ENCODE data around the gene TTC28.

The TTC28 gene

GRCh38 chr22:28435140-28435768 is 244.4 kb downstream of the TTC28 start:
- Histone ChIP-seq H3K9me3 (ENCODE audit: control insufficient read depth, low read length) (no peaks in the 10 kb centered on the region), H3K9ac (ENCODE audit: low read length) (no peak overlapping the region), H3K4me3 (ENCODE audit: low read length) (no peak overlapping the region), H3K4me1 (ENCODE audit: control insufficient read depth, insufficient read depth, low read length) (peaks cover 14% of the 10 kb centered on the region), H3K36me3 (ENCODE audit: control insufficient read depth, insufficient read depth, low read length, severe bottlenecking) (no peaks in the 10 kb centered on the region), H3K27me3 (replicated peaks; ENCODE audit: control insufficient read depth, insufficient read depth, low read length) (no peaks in the 10 kb centered on the region)
- no peak for DNase-seq (ENCODE audit: low read depth)

DNA sequence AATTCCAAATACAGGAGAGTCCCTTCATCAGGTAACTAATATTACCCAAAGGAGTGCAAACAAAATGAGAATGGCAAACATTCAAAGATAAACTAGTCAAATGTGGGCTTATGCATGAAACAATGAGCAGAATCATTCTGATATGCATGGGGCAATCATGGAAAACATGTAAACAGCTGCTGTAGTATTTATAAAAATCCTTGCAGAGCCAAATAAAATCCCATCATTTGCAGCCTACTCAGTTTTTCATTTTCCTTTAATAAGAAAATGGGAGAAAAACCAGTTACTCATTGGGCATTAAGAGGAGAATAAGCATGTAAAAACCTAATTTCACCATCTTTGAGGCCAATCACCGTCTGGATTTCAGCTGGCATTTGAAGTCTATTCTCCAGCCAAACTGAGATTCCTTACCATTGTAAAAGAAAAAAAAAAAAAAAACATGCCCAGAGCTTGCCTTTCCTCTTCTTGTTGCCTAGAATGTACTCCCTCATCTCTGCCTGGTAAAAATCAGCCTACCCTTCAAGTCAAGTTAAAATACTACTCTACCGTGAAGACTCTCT is 249.1 kb downstream of the TTC28 start:
- no peak overlapping the region for H3K4me3 ChIP-seq (ENCODE audit: low read length)
- no peak overlapping the region for H3K9ac ChIP-seq (ENCODE audit: low read length)
- no peaks in the 10 kb centered on the region for H3K36me3 ChIP-seq (ENCODE audit: control insufficient read depth, insufficient read depth, low read length, severe bottlenecking)
- H3K9me3 ChIP-seq (ENCODE audit: control insufficient read depth, low read length): no peaks in the 10 kb centered on the region
- peaks cover 37% of the 10 kb centered on the region for H3K4me1 ChIP-seq (ENCODE audit: control insufficient read depth, insufficient read depth, low read length)
- peak; percentile 45 for DNase-seq (ENCODE audit: low read depth)
- H3K27me3 ChIP-seq (replicated peaks; ENCODE audit: control insufficient read depth, insufficient read depth, low read length): no peaks in the 10 kb centered on the region

DNA sequence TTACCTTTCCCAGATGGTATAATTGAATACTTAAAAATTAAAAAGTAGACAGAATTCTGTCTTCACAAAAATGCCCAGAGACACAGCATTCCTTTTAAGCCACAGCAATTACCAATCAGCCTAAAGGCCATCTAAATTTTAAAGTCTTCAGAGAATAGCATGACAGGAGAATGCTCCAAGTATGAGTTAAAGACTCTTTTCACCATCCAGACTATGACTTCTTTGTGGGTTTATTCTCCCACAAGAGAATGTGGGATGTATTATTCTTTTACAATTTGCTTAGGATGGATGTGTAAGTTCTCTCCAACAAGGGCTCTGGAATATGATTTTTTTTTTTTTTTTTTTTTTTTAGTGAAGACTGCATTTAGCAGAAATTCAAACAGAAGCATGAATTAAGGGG is 249.9 kb downstream of the TTC28 start:
- H3K27me3 ChIP-seq (replicated peaks; ENCODE audit: control insufficient read depth, insufficient read depth, low read length): no peaks in the 10 kb centered on the region
- H3K36me3 ChIP-seq (ENCODE audit: control insufficient read depth, insufficient read depth, low read length, severe bottlenecking): no peaks in the 10 kb centered on the region
- peak; percentile 22 for DNase-seq (ENCODE audit: low read depth)
- no peak overlapping the region for H3K9ac ChIP-seq (ENCODE audit: low read length)
- no peak overlapping the region for H3K4me3 ChIP-seq (ENCODE audit: low read length)
- no peaks in the 10 kb centered on the region for H3K9me3 ChIP-seq (ENCODE audit: control insufficient read depth, low read length)
- peaks cover 45% of the 10 kb centered on the region for H3K4me1 ChIP-seq (ENCODE audit: control insufficient read depth, insufficient read depth, low read length)

GRCh38 chr22:28428271-28428670 is 251.4 kb downstream of the TTC28 start:
- no peak for DNase-seq (ENCODE audit: low read depth)
- H3K4me3 ChIP-seq (ENCODE audit: low read length): no peak overlapping the region
- H3K27me3 ChIP-seq (replicated peaks; ENCODE audit: control insufficient read depth, insufficient read depth, low read length): no peaks in the 10 kb centered on the region

DNA sequence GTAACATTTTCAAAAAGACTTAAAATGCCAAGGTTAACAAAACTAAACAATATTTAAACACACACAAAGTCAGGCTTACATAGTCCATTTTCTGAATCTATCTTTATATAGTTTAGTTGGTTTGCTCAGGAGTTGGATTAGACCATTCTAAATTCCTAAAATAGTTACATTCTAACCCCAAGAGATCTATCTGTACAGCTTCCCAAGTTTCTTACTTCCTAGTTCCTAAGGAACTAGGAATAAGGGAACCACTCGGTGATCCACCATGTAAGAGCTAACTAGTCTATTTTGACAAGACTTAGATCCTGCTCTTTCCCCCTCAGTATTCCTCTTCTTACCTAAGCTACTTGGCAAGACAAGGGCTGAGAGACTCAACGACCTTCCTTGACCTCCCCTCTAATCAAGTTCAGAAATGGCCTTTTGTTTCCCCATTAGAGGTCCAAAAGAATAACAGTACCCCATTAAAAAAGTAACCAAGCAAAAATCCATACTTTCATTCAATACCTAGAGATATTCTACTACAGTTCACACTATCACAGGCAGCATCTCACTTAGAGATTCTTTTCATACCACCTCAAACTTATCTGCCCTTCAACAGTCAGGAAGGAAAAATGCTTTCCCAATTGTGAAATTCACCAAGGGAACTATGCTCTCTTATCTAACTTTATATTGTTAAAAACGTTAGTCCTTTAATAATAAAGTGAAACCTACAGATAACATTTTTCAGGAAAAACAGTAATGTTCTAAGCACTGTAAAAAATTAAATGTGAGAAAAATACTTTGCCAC is 253.1 kb downstream of the TTC28 start:
- H3K4me3 ChIP-seq (ENCODE audit: low read length): peak overlapping the region; percentile 2
- H3K9ac ChIP-seq (ENCODE audit: low read length): peak overlapping the region; percentile 6
- DNase-seq (ENCODE audit: low read depth): peak; percentile 68
- H3K36me3 ChIP-seq (ENCODE audit: control insufficient read depth, insufficient read depth, low read length, severe bottlenecking): no peaks in the 10 kb centered on the region
- no peaks in the 10 kb centered on the region for H3K9me3 ChIP-seq (ENCODE audit: control insufficient read depth, low read length)
- peaks cover 51% of the 10 kb centered on the region for H3K4me1 ChIP-seq (ENCODE audit: control insufficient read depth, insufficient read depth, low read length)
- no peaks in the 10 kb centered on the region for H3K27me3 ChIP-seq (replicated peaks; ENCODE audit: control insufficient read depth, insufficient read depth, low read length)

More at GRCh38 chr22:28428271-28428670, 251.4 kb downstream of the TTC28 start:
- Histone ChIP-seq H3K36me3 (ENCODE audit: control insufficient read depth, insufficient read depth, low read length, severe bottlenecking) (no peaks in the 10 kb centered on the region), H3K9me3 (ENCODE audit: control insufficient read depth, low read length) (no peaks in the 10 kb centered on the region), H3K4me1 (ENCODE audit: control insufficient read depth, insufficient read depth, low read length) (peaks cover 51% of the 10 kb centered on the region), H3K9ac (ENCODE audit: low read length) (no peak overlapping the region)

DNA sequence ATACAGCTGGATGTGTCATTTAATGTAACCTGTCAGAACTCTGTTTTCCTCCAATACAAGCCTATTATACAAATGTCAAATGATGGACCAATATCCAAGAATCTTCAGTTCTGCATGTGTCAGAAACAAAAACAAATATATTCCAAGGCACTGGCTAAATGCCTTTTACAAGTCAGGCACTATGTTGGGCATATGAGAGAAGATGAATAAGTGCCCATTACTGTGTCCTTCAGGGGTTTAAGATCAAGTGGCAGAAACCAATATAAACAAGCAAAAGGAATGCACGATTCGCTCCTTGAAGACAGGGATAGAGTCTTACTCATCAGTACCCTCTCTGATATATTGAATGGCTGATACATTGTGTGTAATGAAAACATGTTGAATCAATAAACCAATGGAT is 254.4 kb downstream of the TTC28 start:
- H3K4me1 ChIP-seq (ENCODE audit: control insufficient read depth, insufficient read depth, low read length): peaks cover 42% of the 10 kb centered on the region
- no peaks in the 10 kb centered on the region for H3K9me3 ChIP-seq (ENCODE audit: control insufficient read depth, low read length)
- DNase-seq (ENCODE audit: low read depth): no peak
- no peak overlapping the region for H3K9ac ChIP-seq (ENCODE audit: low read length)
- H3K36me3 ChIP-seq (ENCODE audit: control insufficient read depth, insufficient read depth, low read length, severe bottlenecking): no peaks in the 10 kb centered on the region
- H3K4me3 ChIP-seq (ENCODE audit: low read length): no peak overlapping the region
- no peaks in the 10 kb centered on the region for H3K27me3 ChIP-seq (replicated peaks; ENCODE audit: control insufficient read depth, insufficient read depth, low read length)

GRCh38 chr22:28424427-28425080 is 255.1 kb downstream of the TTC28 start:
- no peaks in the 10 kb centered on the region for H3K27me3 ChIP-seq (replicated peaks; ENCODE audit: control insufficient read depth, insufficient read depth, low read length)
- no peak overlapping the region for H3K9ac ChIP-seq (ENCODE audit: low read length)
- H3K36me3 ChIP-seq (ENCODE audit: control insufficient read depth, insufficient read depth, low read length, severe bottlenecking): no peaks in the 10 kb centered on the region
- H3K4me3 ChIP-seq (ENCODE audit: low read length): no peak overlapping the region
- peak; percentile 78 for DNase-seq (ENCODE audit: low read depth)
- no peaks in the 10 kb centered on the region for H3K9me3 ChIP-seq (ENCODE audit: control insufficient read depth, low read length)
- peaks cover 35% of the 10 kb centered on the region for H3K4me1 ChIP-seq (ENCODE audit: control insufficient read depth, insufficient read depth, low read length)

DNA sequence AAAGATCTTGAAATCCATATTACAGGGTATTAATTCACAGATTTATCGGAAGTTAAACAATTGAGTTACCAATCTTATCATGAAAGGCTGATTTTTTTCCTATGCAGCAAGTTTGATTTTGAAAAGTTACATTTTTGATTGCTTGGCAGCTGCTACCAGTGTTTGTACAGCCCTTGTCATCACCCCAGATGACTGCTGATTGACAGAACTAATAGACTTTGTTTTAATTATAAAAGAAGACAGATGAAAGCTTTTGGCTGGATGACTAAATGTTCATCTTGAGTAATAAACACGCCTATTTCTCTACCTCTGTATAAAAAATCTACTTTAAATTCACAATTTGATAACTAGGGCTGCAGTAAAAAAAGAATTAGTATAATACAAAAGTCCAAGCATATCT is 259.7 kb downstream of the TTC28 start:
- no peaks in the 10 kb centered on the region for H3K9me3 ChIP-seq (ENCODE audit: control insufficient read depth, low read length)

DNA sequence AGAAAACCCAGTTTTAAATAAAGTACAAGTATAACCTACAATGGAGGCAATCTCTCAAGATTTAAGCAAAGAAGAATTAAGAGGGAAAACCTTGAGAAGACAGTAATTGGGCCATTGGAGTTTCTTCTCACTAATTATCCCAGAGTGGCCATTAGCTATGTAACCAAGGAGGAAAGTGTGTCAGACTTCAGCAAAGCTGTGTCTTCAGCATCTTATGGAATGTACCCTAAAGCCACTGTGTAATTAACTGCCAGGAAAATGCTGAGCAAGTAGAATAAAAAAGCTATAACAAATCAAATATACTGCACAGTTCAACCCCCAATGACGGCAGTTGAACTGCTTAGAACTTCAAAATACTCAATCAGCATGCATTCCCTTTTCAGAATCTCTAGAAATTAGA is 261.6 kb downstream of the TTC28 start:
- H3K27me3 ChIP-seq (replicated peaks; ENCODE audit: control insufficient read depth, insufficient read depth, low read length): no peaks in the 10 kb centered on the region
- H3K4me1 ChIP-seq (ENCODE audit: control insufficient read depth, insufficient read depth, low read length): peaks cover 13% of the 10 kb centered on the region
- H3K36me3 ChIP-seq (ENCODE audit: control insufficient read depth, insufficient read depth, low read length, severe bottlenecking): no peaks in the 10 kb centered on the region
- DNase-seq (ENCODE audit: low read depth): no peak
- no peak overlapping the region for H3K4me3 ChIP-seq (ENCODE audit: low read length)
- H3K9ac ChIP-seq (ENCODE audit: low read length): no peak overlapping the region
- no peaks in the 10 kb centered on the region for H3K9me3 ChIP-seq (ENCODE audit: control insufficient read depth, low read length)

More for the DNA sequence above, 259.7 kb downstream of the TTC28 start:
- no peak overlapping the region for H3K4me3 ChIP-seq (ENCODE audit: low read length)
- no peaks in the 10 kb centered on the region for H3K27me3 ChIP-seq (replicated peaks; ENCODE audit: control insufficient read depth, insufficient read depth, low read length)
- DNase-seq (ENCODE audit: low read depth): no peak
- peaks cover 8% of the 10 kb centered on the region for H3K4me1 ChIP-seq (ENCODE audit: control insufficient read depth, insufficient read depth, low read length)
- no peak overlapping the region for H3K9ac ChIP-seq (ENCODE audit: low read length)
- H3K36me3 ChIP-seq (ENCODE audit: control insufficient read depth, insufficient read depth, low read length, severe bottlenecking): no peaks in the 10 kb centered on the region

DNA sequence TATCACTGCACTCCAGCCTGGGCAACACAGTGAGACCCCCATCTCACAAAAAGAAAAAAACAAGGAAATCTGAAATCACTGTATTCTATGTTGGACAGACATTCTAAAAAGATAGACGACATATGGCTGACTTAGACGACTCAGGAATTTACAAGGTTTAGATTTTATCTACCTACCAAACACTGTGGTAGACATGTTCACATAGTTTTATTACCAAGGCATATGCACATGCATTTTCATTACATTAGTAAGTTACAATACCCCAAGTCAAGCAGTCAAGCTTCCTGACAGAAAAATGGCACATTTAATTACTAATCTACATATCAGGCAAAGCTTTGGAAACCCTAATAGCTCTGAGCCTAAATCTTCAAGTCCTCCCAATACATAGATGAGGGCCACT is 262.2 kb downstream of the TTC28 start:
- Histone ChIP-seq H3K36me3 (ENCODE audit: control insufficient read depth, insufficient read depth, low read length, severe bottlenecking) (no peaks in the 10 kb centered on the region), H3K27me3 (replicated peaks; ENCODE audit: control insufficient read depth, insufficient read depth, low read length) (no peaks in the 10 kb centered on the region), H3K4me1 (ENCODE audit: control insufficient read depth, insufficient read depth, low read length) (peaks cover 13% of the 10 kb centered on the region), H3K9ac (ENCODE audit: low read length) (no peak overlapping the region), H3K9me3 (ENCODE audit: control insufficient read depth, low read length) (no peaks in the 10 kb centered on the region), H3K4me3 (ENCODE audit: low read length) (no peak overlapping the region)
- DNase-seq (ENCODE audit: low read depth): no peak

GRCh38 chr22:28414913-28415312 is 264.7 kb downstream of the TTC28 start:
- Histone ChIP-seq H3K4me3 (ENCODE audit: low read length) (no peak overlapping the region), H3K36me3 (ENCODE audit: control insufficient read depth, insufficient read depth, low read length, severe bottlenecking) (no peaks in the 10 kb centered on the region), H3K9ac (ENCODE audit: low read length) (no peak overlapping the region), H3K27me3 (replicated peaks; ENCODE audit: control insufficient read depth, insufficient read depth, low read length) (no peaks in the 10 kb centered on the region), H3K4me1 (ENCODE audit: control insufficient read depth, insufficient read depth, low read length) (peaks cover 27% of the 10 kb centered on the region), H3K9me3 (ENCODE audit: control insufficient read depth, low read length) (no peaks in the 10 kb centered on the region)
- DNase-seq (ENCODE audit: low read depth): no peak
